NK-92 treated with Interleukin-12 subunit alpha and Interleukin-12 subunit beta, amount 100 ng/mL, for 24 hours (cell line): ENCODE data around the gene PUS1.

Experiments used
- DNase-seq: peaks from one replicate; lab custom pipeline; 2025; lab: John Stamatoyannopoulos, UW

PUS1 gene

DNA sequence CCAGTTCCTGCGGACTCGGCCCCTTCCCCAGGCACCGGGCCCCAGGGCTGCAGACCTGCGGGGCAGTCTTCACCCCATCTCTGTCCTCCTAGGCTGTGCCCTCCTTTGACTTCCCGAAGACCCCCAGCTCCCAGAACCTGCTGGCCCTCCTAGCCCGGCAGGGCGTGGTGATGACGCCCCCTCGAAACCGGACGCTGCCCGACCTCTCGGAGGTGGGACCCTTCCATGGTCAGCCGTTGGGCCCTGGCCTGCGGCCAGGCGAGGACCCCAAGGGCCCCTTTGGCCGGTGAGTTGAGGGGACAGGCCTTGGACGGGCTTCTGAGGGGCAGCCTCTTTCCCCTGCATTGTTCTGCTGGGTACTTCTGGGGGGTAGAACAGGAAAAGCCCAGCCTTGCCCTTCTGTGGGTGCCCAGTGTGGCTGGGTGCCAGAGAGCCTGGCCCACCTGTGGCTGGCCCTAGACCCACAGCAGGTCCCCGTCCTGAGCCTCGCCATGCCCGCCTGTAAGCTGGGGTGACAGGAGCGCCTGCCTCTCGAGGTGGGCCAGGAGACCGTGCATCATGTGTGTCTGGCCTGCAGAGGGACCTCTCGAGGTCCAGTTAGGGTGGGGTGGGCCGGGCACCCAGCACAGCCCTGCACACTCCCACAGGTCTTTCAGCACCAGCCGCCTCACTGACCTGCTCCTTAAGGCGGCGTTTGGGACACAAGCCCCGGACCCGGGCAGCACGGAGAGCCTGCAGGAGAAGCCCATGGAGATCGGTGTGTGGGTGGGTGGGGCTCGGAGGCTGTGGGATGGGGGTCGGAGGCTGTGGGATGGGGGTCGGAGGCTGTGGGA, 12.6 kb upstream of the PUS1 start:
- no peak for DNase-seq

DNA sequence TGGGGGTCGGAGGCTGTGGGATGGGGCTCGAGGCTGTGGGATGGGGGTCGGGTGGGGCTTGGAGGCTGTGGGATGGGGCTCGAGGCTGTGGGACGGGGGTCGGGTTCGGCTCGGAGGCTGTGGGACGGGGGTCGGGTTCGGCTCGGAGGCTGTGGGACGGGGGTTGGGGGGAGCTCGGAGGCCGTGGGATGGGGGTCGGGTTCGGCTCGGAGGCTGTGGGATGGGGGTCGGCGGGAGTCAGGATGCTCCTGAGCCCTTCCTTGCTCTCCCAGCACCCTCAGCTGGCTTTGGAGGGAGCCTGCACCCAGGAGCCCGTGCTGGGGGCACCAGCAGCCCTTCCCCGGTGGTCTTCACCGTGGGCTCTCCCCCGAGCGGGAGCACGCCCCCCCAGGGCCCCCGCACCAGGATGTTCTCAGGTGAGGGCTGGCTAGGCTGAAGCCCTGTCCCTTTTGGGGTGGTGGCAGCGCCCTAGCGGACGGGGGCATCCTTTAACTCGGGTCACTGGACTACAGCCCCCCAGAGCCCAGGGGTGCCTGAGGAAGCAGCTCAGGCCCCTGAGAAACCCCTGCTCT, 11.9 kb upstream of the PUS1 start:
- DNase-seq: no peak

DNA sequence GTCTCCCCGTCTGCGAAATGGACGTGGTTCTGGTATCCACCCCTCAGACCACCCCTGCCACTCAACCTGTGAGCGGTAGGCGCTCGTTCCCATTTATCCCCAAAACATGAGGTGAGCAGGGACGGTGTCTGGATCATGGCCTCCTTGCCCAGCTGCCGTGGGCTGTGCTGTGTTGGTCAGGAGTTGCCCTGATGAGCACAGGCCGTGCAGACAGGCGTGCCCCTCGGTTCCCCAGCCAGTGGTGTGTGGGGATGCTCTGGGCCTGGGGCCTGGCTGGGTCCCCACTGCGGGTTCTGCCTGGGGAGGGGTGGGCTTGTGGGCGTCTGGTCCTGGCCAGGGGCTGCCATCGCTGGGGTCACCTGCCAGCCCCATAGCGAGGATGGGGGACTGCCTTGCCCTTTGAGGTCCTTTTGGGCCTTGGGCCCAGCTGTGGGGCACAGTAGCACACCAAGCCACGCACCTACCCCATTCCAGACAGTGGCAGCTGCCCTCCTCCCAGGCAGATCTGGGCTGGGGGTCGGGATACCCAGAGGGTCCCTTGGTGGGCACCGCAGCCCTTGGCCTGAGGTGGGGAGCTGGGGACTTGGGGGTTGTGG, 11.3 kb upstream of the PUS1 start:
- DNase-seq: no peak

DNA sequence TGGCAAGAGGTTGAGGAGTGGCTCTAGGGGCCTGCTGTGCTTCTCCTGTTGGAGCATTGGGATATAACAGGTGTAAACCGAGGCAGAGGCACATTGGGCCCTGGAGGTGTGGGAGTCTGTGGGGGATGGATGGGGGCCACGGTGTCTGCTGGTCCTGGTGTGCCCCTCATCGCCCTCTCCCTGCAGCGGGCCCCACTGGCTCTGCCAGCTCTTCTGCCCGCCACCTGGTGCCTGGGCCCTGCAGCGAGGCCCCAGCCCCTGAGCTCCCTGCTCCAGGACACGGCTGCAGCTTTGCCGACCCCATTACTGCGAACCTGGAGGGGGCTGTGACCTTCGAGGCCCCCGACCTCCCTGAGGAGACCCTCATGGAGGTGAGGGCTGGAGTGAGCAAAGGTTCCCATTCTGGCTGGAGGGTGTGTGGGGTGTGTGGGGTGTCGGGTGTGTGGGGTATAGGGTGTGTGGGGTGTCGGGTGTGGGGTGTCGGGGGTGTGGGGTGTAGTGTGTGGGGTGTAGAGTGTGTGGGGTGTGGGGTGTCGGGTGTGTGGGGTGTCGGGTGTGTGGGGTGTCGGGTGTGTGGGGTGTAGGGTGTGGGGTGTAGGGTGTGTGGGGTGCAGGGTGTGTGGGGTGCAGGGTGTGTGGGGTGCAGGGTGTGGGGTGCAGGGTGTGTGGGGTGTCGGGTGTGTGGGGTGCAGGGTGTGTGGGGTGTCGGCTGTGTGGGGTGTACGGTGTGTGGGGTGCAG, 10.6 kb upstream of the PUS1 start:
- no peak for DNase-seq

DNA sequence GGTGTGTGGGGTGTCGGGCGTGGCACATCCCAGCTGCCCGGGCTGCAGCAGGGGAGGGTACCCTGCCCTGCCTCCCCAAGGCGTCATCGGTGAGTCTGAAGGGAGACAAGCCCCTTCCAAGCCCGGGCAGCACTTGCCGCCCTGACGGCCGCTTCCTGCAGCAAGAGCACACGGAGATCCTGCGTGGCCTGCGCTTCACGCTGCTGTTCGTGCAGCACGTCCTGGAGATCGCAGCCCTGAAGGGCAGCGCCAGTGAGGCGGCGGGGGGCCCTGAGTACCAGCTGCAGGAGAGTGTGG, 10.1 kb upstream of the PUS1 start:
- DNase-seq: no peak

DNA sequence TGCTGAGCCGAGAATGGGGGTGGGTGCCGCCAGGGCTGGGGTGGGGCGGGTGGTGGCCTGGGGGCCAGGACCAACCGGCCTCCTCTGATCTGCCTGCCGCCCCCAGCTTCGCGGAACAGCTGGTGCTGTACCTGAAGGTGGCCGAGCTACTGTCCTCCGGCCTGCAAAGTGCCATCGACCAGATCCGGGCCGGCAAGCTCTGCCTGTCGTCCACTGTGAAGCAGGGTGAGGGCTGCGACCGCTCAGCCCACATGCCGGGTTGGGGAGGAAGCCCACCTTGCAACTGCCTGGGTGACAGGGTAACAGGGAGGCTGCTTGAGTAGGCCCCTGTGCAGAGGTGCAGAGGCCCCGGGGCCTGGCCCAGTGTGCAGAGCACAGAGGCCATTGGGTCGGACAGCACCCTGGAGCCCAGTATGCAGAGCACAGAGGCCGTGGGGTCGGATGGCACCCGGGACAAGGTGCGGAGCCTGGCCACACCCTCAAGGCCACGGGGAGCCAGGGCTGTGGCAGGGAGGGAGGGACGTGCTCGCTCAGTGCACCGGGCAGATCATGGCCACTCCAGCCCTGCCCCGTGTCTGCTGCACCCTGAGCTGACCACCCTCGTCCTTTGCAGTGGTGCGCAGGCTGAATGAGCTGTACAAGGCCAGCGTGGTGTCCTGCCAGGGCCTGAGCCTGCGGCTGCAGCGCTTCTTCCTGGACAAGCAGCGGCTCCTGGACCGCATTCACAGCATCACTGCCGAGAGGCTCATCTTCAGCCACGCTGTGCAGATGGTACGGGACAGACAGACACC, 9.5 kb upstream of the PUS1 start:
- no peak for DNase-seq

DNA sequence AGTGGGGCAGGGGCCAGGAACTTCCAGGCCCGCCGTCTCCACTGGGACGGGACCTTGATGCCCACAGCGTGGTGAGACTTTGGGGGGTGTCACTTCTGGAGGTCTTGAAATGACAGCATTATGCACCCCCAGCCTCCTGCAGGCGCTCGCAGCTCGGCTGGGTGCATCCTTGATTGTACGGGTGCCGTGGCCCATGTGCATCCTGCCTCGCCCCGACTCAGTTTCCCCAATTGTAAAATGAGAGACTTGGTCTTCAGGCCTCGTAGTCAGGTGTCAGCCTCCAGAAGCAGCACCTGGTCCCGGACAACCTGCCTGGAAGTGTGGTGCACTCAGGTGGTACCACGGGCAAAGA, 8.9 kb upstream of the PUS1 start:
- no peak for DNase-seq

DNA sequence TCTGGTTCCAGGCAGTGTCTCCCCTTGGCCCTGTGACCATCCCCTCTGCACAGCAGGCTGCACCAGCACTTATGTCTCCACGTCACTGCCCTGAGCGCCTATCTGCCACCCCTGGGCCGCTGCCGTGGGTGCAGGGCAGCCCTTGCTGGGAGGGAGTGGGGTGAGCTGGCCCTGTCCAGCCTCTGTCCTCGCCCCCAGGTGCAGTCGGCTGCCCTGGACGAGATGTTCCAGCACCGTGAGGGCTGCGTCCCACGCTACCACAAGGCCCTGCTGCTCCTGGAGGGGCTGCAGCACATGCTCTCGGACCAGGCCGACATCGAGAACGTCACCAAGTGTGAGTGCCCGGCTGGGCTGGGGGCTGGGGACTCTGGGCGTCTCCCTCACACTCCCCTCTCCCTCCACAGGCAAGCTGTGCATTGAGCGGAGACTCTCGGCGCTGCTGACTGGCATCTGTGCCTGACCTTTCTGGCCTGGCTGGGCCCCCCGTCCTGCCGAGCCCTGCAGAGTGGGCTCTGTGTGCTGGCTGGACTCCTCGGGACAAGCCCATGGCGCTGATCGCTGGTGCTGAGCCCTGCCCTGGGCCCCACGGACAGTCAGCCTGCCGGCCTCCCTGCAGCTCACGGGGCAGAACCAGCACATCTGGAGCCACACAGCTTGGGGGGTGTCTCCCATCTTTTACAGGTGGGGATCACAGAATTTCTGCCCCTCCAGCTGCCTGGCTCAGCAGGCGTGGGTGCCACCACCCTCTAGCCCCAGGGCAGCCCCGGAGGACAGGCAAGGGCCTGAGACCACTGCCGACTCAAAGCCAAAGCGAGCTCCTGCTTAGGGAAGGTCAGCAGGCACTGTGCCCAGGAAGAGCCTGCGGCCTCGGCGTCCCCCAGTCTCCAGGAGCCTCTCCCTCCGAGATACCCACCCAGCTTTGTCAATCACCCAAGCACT, 7.9 kb upstream of the PUS1 start:
- DNase-seq: no peak

DNA sequence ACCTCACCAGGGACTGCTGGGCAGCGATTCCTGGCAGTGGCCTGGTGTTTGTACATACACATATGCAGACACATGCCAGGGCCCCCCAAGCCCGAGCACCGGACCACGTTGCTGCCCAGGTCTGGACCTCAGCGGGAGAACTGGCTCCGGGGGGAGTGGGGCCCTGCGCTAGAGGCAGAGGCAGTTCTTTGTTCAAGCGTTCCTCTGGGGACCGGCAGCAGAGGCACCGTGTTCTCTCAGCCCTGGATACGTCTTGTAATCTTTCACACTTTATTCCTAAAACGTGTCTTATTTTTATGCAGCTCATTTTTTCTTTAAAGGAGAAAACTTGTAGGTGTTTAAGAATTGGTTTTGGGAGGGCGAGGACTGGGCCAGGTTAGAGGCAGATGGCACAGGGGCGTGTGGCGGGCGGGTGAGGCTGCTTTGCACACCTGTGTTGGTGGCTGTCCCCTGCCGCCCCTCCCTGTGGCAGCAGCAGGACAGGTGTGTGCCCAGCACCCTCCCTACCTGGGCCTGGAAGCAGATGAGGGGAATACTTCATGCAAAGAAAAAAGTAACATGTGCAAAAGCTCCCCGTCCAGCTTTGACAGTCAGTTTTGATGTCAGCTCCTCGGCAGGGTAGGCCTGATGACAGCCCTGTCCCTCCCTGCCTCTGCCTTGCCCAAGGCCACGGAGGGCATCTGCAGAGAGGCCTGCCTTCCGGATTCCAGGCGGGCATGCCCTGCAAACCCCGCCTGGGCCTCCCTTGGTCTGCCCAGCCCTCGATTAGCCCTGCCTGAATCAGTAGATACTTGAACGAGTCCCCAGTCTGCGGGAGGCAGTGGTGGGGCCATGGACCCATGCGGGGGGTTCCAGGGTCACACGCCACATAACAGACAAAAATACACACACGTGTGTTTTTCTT, 7.0 kb upstream of the PUS1 start:
- no peak for DNase-seq

DNA sequence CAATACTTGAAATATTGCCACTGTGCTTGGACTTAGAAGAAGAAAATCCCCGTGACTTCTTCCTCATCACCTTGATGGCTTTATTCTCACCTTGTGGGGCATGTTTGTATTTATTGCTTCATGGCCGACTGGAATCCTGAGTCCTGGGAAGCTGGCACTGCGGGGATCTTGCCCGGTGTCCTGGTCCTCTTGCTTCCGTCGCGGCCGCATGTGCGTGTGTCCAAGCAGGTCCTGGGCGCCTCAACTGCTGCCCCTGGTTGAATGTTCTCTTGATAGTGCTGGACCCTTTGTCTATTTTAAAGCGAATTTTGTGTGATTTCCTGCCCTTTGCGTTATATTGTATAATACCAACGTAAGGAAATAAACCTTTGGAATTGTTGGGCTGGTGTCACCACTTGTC, 6.3 kb upstream of the PUS1 start:
- no peak for DNase-seq

DNA sequence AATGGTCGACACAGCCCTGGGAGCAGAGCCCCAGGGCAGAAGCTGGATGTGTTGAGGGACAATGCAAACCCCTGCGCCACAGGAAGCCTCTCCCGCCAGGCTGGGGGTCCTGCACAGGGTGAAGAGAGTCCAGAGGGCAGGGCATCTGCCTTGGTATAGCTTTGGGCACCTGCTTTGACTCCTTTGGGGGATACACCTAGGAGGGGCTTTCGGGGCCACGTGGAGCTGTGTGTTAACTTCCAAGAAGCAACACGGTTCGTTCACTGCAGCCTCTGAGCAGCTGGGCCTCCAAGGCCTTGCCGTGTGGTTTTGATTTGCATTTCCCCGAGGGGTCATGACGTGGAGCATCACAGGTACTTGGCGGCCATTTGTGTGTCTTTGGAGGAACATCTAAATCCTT, 5.8 kb upstream of the PUS1 start:
- no peak for DNase-seq

DNA sequence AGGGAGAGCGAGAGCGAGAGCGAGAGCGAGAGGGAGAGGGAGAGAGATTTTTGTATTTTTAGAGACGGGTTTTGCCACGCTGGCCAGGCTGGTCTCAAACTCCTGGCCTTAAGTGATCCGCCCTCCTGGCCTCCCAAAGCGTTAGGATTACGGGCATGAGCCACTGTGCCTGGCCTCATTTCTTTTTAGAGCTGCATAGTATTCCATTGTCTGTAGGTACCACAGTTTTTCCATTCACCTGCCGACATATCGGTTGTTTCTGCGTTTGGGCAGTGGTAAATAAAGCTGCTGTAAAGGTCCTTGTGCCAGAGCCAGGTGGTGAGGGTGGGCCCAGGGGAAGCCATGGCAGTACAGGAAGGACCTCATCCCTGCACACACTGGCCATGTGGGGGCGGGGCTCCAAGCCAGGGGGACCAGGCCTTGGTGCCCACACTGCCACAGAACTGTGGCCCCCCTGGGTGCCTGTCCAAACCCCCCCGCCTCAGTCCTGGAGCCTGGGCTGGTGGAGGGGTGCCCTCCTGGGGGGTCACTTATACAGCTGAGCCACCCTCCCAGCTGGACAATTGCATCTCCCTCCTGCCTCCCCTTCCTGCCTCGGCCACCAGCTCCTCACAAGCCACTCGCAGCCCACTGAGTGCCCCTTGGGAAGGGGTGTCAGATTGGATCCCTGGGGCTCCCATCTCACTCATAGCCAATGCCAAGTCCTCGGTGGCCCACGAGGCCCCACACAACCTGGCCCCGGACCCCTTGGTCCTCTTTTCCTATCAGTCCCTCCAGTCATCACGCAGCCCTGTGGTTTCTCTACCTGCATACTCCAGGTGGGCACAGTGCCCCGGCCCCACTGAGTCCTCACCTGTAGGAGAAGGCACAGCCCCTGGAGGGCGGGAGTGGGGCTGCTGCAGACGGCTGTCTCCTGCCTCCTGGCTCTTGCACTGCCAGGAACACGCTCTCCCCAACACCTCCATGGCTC, 1.7 kb upstream of the PUS1 start:
- DNase-seq: no peak

DNA sequence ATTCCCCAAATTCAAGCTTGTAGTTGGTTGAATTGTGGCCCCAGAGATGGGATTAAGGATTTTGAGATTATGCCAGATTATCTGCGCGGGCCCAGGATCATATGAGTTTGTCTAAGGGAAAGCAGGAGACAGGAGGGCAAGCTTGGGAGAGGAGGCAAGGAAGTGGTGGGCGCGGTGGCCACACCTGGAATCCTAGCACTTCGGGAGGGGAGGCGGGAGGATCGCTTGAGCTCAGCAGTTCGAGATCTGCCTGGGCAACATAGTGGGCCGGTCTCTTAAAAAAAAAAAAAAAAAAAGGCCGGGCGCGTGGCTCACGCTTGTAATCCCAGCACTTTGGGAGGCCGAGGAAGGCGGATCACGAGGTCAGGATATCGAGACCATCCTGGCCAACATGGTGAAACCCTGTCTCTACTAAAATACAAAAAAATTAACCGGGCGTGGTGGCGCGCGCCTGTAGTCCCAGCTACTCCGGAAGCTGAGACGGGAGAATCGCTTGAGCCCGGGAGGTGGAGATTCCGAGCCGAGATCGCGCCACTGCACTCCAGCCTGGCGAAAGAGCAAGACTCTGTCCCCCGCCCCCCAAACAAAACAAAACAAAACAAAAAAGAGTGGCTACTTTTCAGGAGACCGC, 881 bp upstream of the PUS1 start:
- no peak for DNase-seq

DNA sequence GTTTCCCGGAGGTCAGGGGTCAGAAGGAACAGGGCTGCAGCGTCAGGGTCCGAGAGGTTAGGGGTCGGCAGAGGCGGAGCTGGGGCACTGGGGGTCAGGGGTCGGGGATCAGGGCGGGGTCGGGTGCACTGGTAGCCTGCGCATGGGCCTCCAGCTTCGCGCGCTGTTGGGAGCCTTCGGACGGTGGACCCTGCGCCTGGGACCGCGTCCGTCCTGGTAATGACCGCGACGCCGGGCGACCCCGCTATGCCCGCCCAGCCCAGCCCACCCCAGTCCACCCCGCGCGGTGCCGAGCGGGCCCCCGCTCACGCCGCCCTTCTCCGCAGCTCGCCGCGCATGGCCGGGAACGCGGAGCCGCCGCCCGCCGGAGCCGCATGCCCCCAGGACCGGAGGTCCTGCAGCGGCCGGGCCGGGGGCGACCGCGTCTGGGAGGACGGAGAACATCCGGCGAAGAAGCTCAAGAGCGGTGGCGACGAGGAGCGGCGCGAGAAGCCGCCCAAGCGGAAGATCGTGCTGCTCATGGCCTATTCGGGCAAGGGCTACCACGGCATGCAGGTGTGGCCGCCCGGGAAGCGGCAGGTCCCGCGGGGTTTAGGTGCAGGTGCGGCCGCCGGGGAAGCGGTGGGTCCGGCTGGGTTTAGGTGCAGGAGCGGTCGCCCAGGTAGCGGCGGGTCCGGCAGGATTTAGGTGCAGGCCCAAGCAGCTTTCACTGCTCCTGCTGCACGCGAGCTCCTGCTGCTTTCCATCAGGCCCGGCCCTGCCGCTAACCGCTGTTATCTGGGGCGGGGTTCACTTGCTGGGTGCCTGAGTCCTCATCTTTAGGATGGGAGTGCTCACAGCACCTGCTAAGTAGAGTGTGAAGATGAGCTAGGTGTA, 743 bp downstream of the PUS1 start:
- no peak for DNase-seq

DNA sequence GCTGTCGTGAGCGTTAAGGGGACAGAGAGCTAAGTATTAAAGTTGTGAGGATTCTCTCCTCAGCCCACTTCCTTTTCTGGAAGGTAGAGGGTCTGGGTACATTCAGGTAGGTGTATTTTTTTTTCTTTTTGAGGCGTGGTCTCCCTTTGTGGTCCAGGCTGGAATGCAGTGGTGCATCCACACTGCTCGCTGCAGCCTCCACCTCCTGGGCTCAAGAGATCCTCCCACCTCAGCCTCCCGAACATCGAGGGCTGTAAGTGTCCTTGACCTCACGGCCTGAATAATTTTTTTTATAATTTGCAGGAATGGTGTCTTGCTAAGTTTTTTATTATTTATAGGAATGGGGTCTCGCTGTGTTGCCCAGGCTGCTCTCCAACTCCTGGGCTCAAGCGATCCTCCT, 1.4 kb downstream of the PUS1 start:
- no peak for DNase-seq

DNA sequence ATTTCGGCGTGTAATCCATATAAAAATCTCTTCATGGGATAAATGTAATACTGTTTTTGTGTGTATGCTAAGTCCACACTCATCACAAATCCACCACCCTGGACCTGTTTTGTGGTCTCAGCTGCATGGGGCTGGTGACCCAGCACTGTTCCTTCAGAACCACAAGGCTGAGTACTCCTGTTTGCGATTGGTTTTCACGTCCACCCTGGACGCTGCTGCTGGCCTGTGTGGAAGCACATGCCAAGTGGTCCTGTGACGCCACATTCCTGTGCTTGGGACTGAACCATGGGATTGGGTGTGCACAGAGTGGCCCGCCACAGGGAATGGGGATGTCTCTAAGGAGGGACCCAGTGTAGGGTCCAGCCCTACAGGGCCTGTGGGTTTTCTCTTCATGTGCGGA, 4.3 kb downstream of the PUS1 start:
- no peak for DNase-seq

DNA sequence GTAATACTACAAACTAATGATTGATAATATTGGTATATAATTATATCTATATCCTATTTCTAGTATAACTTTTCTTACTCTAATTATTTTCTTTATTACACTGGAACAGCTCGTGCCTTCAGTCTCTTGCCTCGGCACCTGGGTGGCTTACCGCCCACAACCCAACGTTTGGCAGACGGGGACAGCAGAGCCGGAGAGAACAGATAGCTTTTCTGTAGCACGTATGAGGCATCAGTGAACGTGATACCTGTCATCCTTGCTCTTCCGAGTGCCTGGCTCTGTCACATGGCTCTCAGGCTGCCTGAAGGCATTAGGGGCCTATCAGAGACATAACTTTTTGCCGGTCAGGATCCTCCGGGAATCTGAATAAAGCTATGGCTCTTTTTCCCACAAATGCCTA, 5.5 kb downstream of the PUS1 start:
- no peak for DNase-seq

DNA sequence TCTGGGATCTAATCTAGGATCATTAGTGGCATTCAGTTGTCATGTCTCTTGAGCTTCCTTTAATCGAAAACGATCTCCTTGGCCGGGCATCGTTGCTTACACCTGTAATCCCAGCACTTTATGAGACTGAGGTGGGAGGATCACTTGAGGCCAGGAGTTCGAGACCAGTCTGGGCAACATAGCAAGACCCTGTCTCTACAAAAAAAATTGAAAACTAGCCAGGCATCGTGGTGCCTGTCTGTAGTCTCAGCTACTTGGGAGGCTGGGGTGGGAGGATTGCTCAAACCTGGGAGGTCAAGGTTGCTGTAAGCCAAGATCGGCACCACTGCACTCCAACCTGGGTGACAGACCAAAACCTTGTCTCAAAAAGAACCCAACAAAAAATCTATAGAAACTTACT, 9.0 kb downstream of the PUS1 start:
- no peak for DNase-seq
